Stimulated activated CD4-positive, alpha-beta T cell treated with anti-CD3 and anti-CD28 coated beads, TNF-alpha, amount 100 ng/mL, for 48 hours (primary cell): ENCODE measurements around the gene FAM110C.
A peak's percentile ranks its signal among the peaks of the same experiment; 100 is the strongest.
"Not testable (repeated sequence)": the region's sequence is repeated elsewhere in the genome, so short reads cannot be mapped to it uniquely, and the experiment has no call there.

Source experiments
- DNase-seq, 3 donors: peaks; one replicate each; pipeline ENCODE4 v3.0.0-alpha.2; 2020; ENCODE audit warnings: low read depth in 3 of 3

The FAM110C gene

GRCh38 chr2:46471-47345 lies at the start of gene FAM110C:
Gene FAM110C, minus strand, starts transcription at chr2:46505. Its CDS starts 120 bp downstream, at chr2:46385.
- peak in 1 of 3 donors; percentile 43 for DNase-seq

GRCh38 chr2:92326-92725 lies 46.0 kb upstream of the FAM110C start:
- no peak for DNase-seq

- DNase-seq, result no peak
These were observed 44.5 kb upstream of the FAM110C start for GRCh38 chr2:90645-91312.

GRCh38 chr2:85761-86160 lies 39.5 kb upstream of the FAM110C start:
- no peak for DNase-seq

- DNase-seq, result no peak
These were observed 37.8 kb upstream of the FAM110C start for GRCh38 chr2:84121-84520.

GRCh38 chr2:80971-81736 lies 34.8 kb upstream of the FAM110C start:
- DNase-seq, result no peak

GRCh38 chr2:80378-80777 lies 34.1 kb upstream of the FAM110C start:
- no peak for DNase-seq

GRCh38 chr2:71309-72035 lies 25.2 kb upstream of the FAM110C start:
- DNase-seq, result no peak

GRCh38 chr2:69366-70344 lies 23.4 kb upstream of the FAM110C start:
- no peak for DNase-seq

GRCh38 chr2:68637-69036 lies 22.3 kb upstream of the FAM110C start:
- not testable (repeated sequence) for DNase-seq

- no peak for DNase-seq
These were observed 20.5 kb upstream of the FAM110C start for GRCh38 chr2:66853-67252.

GRCh38 chr2:65121-65520 lies 18.8 kb upstream of the FAM110C start:
- DNase-seq, result no peak

- no peak for DNase-seq
These were observed 9.5 kb upstream of the FAM110C start for GRCh38 chr2:55587-56448.

- DNase-seq, result no peak
These were observed 5.3 kb upstream of the FAM110C start for GRCh38 chr2:51613-52012.

- no peak for DNase-seq
These were observed 1.4 kb upstream of the FAM110C start for GRCh38 chr2:47737-48136.

GRCh38 chr2:47346-47725 lies 1.0 kb upstream of the FAM110C start:
- DNase-seq, result no peak

GRCh38 chr2:46131-46470 lies 204 bp downstream of the FAM110C start:
- no peak for DNase-seq

- DNase-seq, result no peak
These were observed 769 bp downstream of the FAM110C start for GRCh38 chr2:45342-46130.
